Uterus (tissue), 4 donors: ENCODE measurements around the gene DDX55. TPM values are rescaled to one million over a fixed set of nuclear protein-coding genes. Genes with fewer than 3 reads are reported as not detected.
"Not testable (repeated sequence)": the region's sequence is repeated elsewhere in the genome, so short reads cannot be mapped to it uniquely, and the experiment has no call there.

Experiments
- DNase-seq, 2 donors: peaks; one replicate each; pipeline ENCODE4 v3.0.0-alpha.2; 2019 to 2020
- H3K27ac ChIP-seq, 2 donors: fragments of 200-600 bp; sonication (generic); 1 replicate in 1 of 2; 2 replicates in 1 of 2; pipeline ENCODE4 v1.5.1; 2016 to 2018
- H3K27me3 ChIP-seq, 2 donors: fragments of 200-600 bp; sonication (generic); one replicate each; pipeline ENCODE4 v1.5.1; 2018 to 2019; ENCODE audit warnings: control low read depth in 1 of 2
- H3K36me3 ChIP-seq, 2 donors: fragments of 200-600 bp; sonication (generic); one replicate each; pipeline ENCODE4 v1.5.1; 2019; ENCODE audit warnings: control low read depth in 1 of 2
- H3K4me1 ChIP-seq, 2 donors: fragments of 200-600 bp; sonication (generic); one replicate each; pipeline ENCODE4 v1.5.1; 2018 to 2019; ENCODE audit warnings: control low read depth in 1 of 2
- H3K4me3 ChIP-seq, 2 donors: fragments of 200-600 bp; sonication (generic); 1 replicate in 1 of 2; 2 replicates in 1 of 2; pipeline ENCODE4 v1.5.1; 2018 to 2019; ENCODE audit warnings: mild to moderate bottlenecking in 1 of 2
- H3K9me3 ChIP-seq, 2 donors: fragments of 200-600 bp; sonication (generic); one replicate each; pipeline ENCODE4 v1.5.1; 2019; ENCODE audit warnings: control low read depth in 1 of 2
- POLR2A ChIP-seq, 2 donors: fragments of 450-650 bp; IDR thresholded peaks; one replicate each; pipeline ENCODE4 v1.6.1; 2016; ENCODE audit warnings: antibody characterized with exemption in 2 of 2, mild to moderate bottlenecking in 1 of 2, moderate library complexity in 1 of 2
- intact Hi-C: fragments of 100-400 bp; cut with DNase I; formaldehyde crosslinking; loops from one replicate; pipeline ENCODE4 v1.15.1; 2023; ENCODE audit warnings: low total_unique reads
- total RNA-seq, 4 donors: library from RNA; depleted of rRNA in 3 of 4; stranded (reverse); fragments of >200 nt in 3 of 4; gene quantifications; one replicate each; pipeline versions ENCODE4 v1.1.0 to v1.2.4, GENCODE V29; 2014 to 2023
- TF ChIP-seq, protein P1 (sequence below), 4 experiments: fragments of 200-600 bp in 2 of 4; fragments of 450-650 bp in 2 of 4; sonication (generic) in 2 of 4; IDR thresholded peaks; one replicate each; pipeline ENCODE4 v1.5.1; 2016 to 2019; ENCODE audit warnings: antibody characterized with exemption in 4 of 4, mild to moderate bottlenecking in 2 of 4, moderate library complexity in 1 of 4
- donor health status: DM: yes; HTN: yes; CAD: no.

Gene DDX55, protein sequence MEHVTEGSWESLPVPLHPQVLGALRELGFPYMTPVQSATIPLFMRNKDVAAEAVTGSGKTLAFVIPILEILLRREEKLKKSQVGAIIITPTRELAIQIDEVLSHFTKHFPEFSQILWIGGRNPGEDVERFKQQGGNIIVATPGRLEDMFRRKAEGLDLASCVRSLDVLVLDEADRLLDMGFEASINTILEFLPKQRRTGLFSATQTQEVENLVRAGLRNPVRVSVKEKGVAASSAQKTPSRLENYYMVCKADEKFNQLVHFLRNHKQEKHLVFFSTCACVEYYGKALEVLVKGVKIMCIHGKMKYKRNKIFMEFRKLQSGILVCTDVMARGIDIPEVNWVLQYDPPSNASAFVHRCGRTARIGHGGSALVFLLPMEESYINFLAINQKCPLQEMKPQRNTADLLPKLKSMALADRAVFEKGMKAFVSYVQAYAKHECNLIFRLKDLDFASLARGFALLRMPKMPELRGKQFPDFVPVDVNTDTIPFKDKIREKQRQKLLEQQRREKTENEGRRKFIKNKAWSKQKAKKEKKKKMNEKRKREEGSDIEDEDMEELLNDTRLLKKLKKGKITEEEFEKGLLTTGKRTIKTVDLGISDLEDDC
- total RNA-seq: 10 to 100 TPM in 3 of 4 donors, 1 to 10 TPM in 1; 5.9 to 42.0 (median 23.9) TPM

DNA sequence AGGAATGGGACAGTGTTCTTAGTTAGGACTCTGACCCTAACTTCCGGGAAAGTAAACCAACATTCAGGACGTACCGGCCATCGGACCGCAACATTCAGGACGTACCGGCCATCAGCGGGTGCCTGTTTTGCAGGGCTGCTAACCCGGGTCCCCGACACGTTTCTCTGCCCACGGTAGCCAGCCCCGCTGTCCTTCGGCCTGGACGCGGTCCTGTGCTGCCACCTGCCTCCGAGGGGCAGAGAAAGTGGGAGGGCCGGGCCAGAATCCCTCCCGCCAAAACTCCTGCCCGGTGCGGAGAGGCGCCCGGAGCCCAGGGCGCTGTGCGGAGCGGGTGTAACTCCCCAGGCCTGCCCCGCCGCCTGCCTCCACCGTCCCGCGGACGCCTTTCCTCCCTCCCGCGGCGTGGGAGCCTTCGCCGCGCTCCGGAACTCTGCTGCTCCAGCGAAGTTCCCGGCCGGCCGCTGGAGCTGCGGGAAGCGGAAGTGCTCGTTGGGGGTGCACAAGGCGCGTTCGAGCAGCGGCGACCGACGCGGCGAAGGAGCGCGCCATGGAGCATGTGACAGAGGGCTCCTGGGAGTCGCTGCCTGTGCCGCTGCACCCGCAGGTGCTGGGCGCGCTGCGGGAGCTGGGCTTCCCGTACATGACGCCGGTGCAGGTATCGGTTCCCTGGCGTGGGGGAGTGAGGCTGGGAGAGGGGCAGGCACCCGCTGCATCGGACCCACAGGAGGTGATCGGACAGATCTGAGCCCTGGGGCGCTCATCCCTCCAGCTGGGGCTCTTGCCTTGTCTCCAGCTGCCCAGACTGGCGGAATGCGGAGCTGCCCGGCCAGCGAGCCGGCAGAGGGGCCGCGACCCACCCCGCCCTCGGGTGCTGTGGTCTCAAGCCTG is at the start of gene DDX55:
DDX55 (plus strand) TSS at position 498 of the 888 bp plus-strand sequence; CDS start at position 548, 50 bp downstream.
- H3K4me1 ChIP-seq: no peaks in the 10 kb centered on the region
- H3K27me3 ChIP-seq: no peaks in the 10 kb centered on the region
- DNase-seq: peak; percentile 63 to 79
- peak within 1 kb of the TSS; percentile 78 to 85 for H3K4me3 ChIP-seq
- intact Hi-C loops: no loop called here
- TF ChIP-seq, protein P1, sequence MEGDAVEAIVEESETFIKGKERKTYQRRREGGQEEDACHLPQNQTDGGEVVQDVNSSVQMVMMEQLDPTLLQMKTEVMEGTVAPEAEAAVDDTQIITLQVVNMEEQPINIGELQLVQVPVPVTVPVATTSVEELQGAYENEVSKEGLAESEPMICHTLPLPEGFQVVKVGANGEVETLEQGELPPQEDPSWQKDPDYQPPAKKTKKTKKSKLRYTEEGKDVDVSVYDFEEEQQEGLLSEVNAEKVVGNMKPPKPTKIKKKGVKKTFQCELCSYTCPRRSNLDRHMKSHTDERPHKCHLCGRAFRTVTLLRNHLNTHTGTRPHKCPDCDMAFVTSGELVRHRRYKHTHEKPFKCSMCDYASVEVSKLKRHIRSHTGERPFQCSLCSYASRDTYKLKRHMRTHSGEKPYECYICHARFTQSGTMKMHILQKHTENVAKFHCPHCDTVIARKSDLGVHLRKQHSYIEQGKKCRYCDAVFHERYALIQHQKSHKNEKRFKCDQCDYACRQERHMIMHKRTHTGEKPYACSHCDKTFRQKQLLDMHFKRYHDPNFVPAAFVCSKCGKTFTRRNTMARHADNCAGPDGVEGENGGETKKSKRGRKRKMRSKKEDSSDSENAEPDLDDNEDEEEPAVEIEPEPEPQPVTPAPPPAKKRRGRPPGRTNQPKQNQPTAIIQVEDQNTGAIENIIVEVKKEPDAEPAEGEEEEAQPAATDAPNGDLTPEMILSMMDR (IDR thresholded peaks at IDR 0.05): peak; percentile 59 to 78 (median 66)
- TF ChIP-seq POLR2A (IDR thresholded peaks at IDR 0.05): peak in 1 of 2 donors; percentile 66
- no peaks in the 10 kb centered on the region for H3K9me3 ChIP-seq
- H3K36me3 ChIP-seq: no peaks in the 10 kb centered on the region
- H3K27ac ChIP-seq: peak within 1 kb of the TSS; percentile 81 to 92

DNA sequence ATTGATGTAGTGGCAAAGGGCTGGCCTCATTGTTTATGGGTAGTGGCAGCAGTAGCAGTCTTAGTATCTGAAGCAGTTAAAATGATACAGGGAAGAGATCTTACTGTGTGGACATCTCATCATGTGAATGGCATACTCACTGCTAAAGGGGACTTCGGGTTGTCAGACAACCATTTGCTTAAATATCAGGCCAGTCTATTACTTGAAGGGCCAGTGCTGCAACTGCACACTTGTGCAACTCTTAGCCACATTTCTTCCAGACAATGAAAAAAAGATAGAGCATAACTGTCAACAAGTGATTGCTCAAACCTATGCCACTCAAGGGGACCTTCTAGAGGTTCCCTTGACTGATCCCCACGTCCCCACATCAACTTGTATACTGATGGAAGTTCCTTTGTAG is 47.8 kb upstream of the DDX55 start:
- H3K27ac ChIP-seq, H3K4me1 ChIP-seq, H3K27me3 ChIP-seq, intact Hi-C loops, DNase-seq, H3K36me3 ChIP-seq, H3K4me3 ChIP-seq, H3K9me3 ChIP-seq: not testable (repeated sequence)

DNA sequence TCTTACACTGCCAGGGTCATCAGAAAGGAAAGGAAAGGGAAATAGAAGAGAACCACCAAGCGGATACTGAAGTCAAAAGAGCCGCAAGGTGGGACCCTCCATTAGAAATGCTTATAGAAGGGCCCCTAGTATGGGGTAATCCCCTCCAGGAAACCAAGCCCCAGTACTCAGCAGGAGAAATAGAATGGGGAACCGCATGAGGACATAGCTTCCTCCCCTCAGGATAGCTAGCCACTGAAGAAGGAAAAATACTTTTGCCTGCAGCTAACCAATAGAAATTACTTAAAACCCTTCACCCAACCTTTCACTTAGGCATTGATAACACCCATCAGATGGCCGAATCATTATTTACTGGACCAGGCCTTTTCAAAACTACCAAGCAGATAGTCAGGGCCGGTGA is 47.1 kb upstream of the DDX55 start:
- H3K27me3 ChIP-seq, intact Hi-C loops, H3K9me3 ChIP-seq, H3K27ac ChIP-seq, H3K36me3 ChIP-seq, DNase-seq, H3K4me3 ChIP-seq, H3K4me1 ChIP-seq: not testable (repeated sequence)

DNA sequence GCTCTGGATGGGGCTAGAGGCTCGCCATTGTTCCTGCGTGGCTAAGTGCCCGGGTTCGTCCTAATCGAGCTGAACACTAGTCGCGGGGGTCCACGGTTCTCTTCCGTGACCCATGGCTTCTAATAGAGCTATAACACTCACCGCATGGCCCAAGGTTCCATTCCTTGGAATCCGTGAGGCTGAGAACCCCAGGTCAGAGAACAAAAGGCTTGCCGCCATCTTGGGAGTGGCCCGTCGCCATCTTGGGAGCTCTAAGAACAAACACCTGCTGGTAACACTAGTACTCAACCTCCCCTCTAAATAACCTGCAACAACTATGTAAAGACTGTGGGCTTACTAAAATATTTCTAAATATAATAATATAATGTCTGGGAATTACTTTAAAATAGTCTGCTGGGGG is 43.4 kb upstream of the DDX55 start:
- H3K27me3 ChIP-seq, H3K36me3 ChIP-seq, H3K9me3 ChIP-seq, H3K27ac ChIP-seq, intact Hi-C loops, DNase-seq, H3K4me1 ChIP-seq, H3K4me3 ChIP-seq: not testable (repeated sequence)

DNA sequence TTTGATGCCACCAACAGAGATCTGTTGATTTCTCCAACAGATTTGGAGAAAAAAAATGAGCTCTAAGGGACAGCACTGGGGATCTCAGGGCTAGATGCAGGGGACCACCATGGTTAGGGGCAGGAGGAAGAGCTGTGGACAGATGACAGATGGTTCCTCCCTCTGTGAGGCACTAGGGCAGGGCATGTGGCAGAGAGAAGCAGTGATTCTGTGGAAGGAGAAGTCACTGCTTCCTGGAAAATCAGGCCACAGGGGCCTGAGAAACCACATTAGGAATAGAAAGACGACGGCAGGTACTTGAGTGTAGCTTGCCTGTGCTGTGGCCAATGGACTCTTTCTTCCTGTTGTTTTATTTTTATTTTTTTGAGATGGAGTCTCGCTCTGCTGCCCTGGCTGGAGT is 42.4 kb upstream of the DDX55 start:
- no peak for TF ChIP-seq POLR2A (IDR thresholded peaks at IDR 0.05)
- TF ChIP-seq, protein P1 (IDR thresholded peaks at IDR 0.05): no peak
- intact Hi-C loops: no loop called here
- DNase-seq: no peak
- H3K36me3 ChIP-seq: no peaks in the 10 kb centered on the region
- no peak overlapping the region for H3K4me3 ChIP-seq
- no peaks in the 10 kb centered on the region for H3K9me3 ChIP-seq
- H3K4me1 ChIP-seq: no peaks in the 10 kb centered on the region
- H3K27me3 ChIP-seq: no peaks in the 10 kb centered on the region
- H3K27ac ChIP-seq: no peak overlapping the region

DNA sequence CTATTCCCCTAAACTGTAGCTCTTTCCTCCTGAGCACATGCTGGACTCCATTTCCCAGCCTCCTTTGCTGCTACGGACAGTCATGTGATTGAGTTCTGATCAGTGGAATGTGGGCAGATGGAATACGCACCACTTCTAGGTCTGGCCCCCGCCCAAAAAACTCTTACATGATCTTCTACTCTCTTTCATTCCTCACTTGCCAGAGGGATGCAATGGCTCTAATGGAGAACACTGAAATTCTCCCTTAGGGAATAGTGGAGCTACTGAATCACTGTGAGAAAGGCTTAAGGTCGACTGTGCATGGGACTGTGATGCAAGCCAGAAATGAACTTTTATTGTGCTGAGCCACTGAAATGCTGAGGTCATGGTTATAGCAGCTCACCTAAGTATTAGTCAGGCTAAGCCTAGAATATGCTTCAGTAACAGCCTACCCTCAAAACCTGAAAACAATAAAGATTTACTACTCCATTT is 30.5 kb upstream of the DDX55 start:
- no peaks in the 10 kb centered on the region for H3K27me3 ChIP-seq
- TF ChIP-seq, protein P1 (IDR thresholded peaks at IDR 0.05): no peak
- TF ChIP-seq POLR2A (IDR thresholded peaks at IDR 0.05): no peak
- no peaks in the 10 kb centered on the region for H3K9me3 ChIP-seq
- H3K4me1 ChIP-seq: no peaks in the 10 kb centered on the region
- H3K36me3 ChIP-seq: no peaks in the 10 kb centered on the region
- H3K27ac ChIP-seq: no peak overlapping the region
- intact Hi-C loops: no loop called here
- H3K4me3 ChIP-seq: no peak overlapping the region
- peak; percentile 51 to 76 for DNase-seq
